Endothelial cell of umbilical vein (primary cell): ENCODE measurements around the gene ENO2. TPM values are rescaled to one million over a fixed set of nuclear protein-coding genes. Genes with fewer than 3 reads are reported as not detected.

ENCODE experiments used
- BruUV-seq: library from RNA; stranded (reverse); fragments of 400-500 nt; replicated peaks from 2 replicates; lab custom pipeline; 2021; lab: Mats Ljungman, UMichigan
- CTCF ChIA-PET: fragments of 300-600, 350-600 bp; sonication (Branson Sonifier 250); formaldehyde crosslinking; loops from one replicate; lab custom pipeline; 2021; ENCODE audit warnings: antibody characterized with exemption, inconsistent platforms; lab: Charles Lee
- POLR2A ChIA-PET: fragments of 300-600, 350-600 bp; sonication (Branson Sonifier 250); formaldehyde crosslinking; loops from one replicate; lab custom pipeline; 2021; ENCODE audit warnings: antibody characterized with exemption, inconsistent platforms; lab: Charles Lee
- DNase-seq: peaks from one replicate; pipeline ENCODE4 v3.0.0-alpha.2; 2011; ENCODE audit warnings: low read depth, low spot score
- FAIRE-seq: peaks from 2 replicates; lab custom pipeline; 2011; peaks lifted over from hg19 to GRCh38; lab: Jason Lieb, UNC
- H2AFZ ChIP-seq: 2 replicates; pipeline ENCODE4 v1.6.0; 2012; ENCODE audit warnings: low read depth, low read length, control low read depth, inconsistent platforms
- H3K27ac ChIP-seq: 2 replicates; pipeline ENCODE4 v1.5.1; 2011; ENCODE audit warnings: low read depth, mild to moderate bottlenecking, control low read depth, low read length, moderate library complexity; ENCODE audit not compliant: insufficient read depth
- H3K27me3 ChIP-seq, 2 experiments: 2 replicates each; pipeline versions ENCODE4 v1.6.0 to v1.6.1; 2011; ENCODE audit warnings: low read length in 2 of 2, mixed read lengths in 1 of 2; ENCODE audit not compliant: control insufficient read depth in 2 of 2, insufficient read depth in 2 of 2
- H3K36me3 ChIP-seq, 2 experiments: 2 replicates in 1 of 2; 3 replicates in 1 of 2; pipeline ENCODE4 v1.5.1; 2011; ENCODE audit warnings: low read length in 2 of 2, mild to moderate bottlenecking in 1 of 2, moderate library complexity in 1 of 2; ENCODE audit not compliant: control insufficient read depth in 2 of 2, insufficient read depth in 2 of 2; ENCODE audit errors: extremely low read depth in 1 of 2
- H3K4me1 ChIP-seq: 3 replicates; pipeline ENCODE4 v1.5.1; 2011; ENCODE audit warnings: mild to moderate bottlenecking, low read length; ENCODE audit not compliant: control insufficient read depth, insufficient read depth; ENCODE audit errors: extremely low read depth
- H3K4me2 ChIP-seq: 2 replicates; pipeline ENCODE4 v1.6.1; 2011; ENCODE audit warnings: low read length, control low read depth, mixed read lengths; ENCODE audit not compliant: insufficient read depth
- H3K4me3 ChIP-seq, 3 experiments: fragments of 200-600 bp in 1 of 3; sonication (generic), shearing (Covaris generic) in 1 of 3; replicated peaks in 1 of 3; 2 replicates each; pipeline ENCODE4 v1.5.1; 2011 to 2016; ENCODE audit warnings: control low read depth in 3 of 3, low read length in 3 of 3, mild to moderate bottlenecking in 2 of 3, inconsistent platforms in 1 of 3, low read depth in 1 of 3, moderate library complexity in 1 of 3; ENCODE audit not compliant: insufficient read depth in 1 of 3
- H3K79me2 ChIP-seq: 2 replicates; pipeline ENCODE4 v1.6.0; 2012; ENCODE audit warnings: low read length, inconsistent platforms; ENCODE audit not compliant: control insufficient read depth, insufficient read depth
- H3K9ac ChIP-seq: replicated peaks from 2 replicates; pipeline ENCODE3; 2011; ENCODE audit warnings: low read length, control low read depth; ENCODE audit not compliant: insufficient read depth; ENCODE audit errors: extremely low read depth
- H3K9me1 ChIP-seq: replicated peaks from 3 replicates; pipeline ENCODE4 v1.6.0; 2011; ENCODE audit warnings: mild to moderate bottlenecking, low read length; ENCODE audit not compliant: control insufficient read depth, insufficient read depth; ENCODE audit errors: extremely low read depth
- H3K9me3 ChIP-seq: replicated peaks from 2 replicates; pipeline ENCODE4 v1.5.1; 2012; ENCODE audit warnings: low read length, inconsistent platforms; ENCODE audit not compliant: control insufficient read depth, insufficient read depth
- H4K20me1 ChIP-seq: replicated peaks from 2 replicates; pipeline ENCODE3; 2011; ENCODE audit warnings: mild to moderate bottlenecking, low read length; ENCODE audit not compliant: control insufficient read depth, insufficient read depth; ENCODE audit errors: extremely low read depth
- CTCF ChIP-seq, 2 donors: IDR thresholded peaks; 1 replicate in 1 of 2; 2 replicates in 1 of 2; pipeline ENCODE4 v1.5.1; 2011; ENCODE audit warnings: low read length in 2 of 2, mild to moderate bottlenecking in 2 of 2, moderate library complexity in 2 of 2, control low read depth in 1 of 2, inconsistent platforms in 1 of 2, low read depth in 1 of 2; ENCODE audit not compliant: insufficient read depth in 1 of 2; ENCODE audit errors: extremely low read depth in 1 of 2
- EZH2 ChIP-seq: IDR thresholded peaks from 2 replicates; pipeline ENCODE4 v1.6.1; 2012; ENCODE audit warnings: borderline replicate concordance, low read depth, mild to moderate bottlenecking, moderate library complexity, low read length, inconsistent platforms; ENCODE audit not compliant: severe bottlenecking
- FOS ChIP-seq: IDR thresholded peaks from 2 replicates; pipeline ENCODE4 v1.6.1; 2011; ENCODE audit warnings: mild to moderate bottlenecking, low read length, moderate library complexity, borderline replicate concordance; ENCODE audit not compliant: insufficient read depth
- GATA2 ChIP-seq: IDR thresholded peaks from 2 replicates; pipeline ENCODE4 v1.7.0; 2011; ENCODE audit warnings: low read depth, mild to moderate bottlenecking, moderate library complexity, mixed read lengths, low read length; ENCODE audit not compliant: insufficient read length, insufficient read depth
- JUN ChIP-seq: IDR thresholded peaks from 2 replicates; pipeline ENCODE4 v1.6.1; 2011; ENCODE audit warnings: borderline replicate concordance, low read depth; ENCODE audit not compliant: insufficient read length, insufficient read depth
- MAX ChIP-seq: IDR thresholded peaks from 2 replicates; pipeline ENCODE4 v1.6.1; 2011; ENCODE audit not compliant: insufficient read depth, insufficient read length
- MYC ChIP-seq: IDR thresholded peaks from one replicate; pipeline ENCODE4 v1.6.1; 2011; ENCODE audit warnings: mild to moderate bottlenecking, low read depth, low read length
- POLR2A ChIP-seq: IDR thresholded peaks from 2 replicates; pipeline ENCODE4 v1.6.1; 2012; ENCODE audit warnings: low read depth, mild to moderate bottlenecking, control low read depth, low read length
- POLR2AphosphoS5 ChIP-seq: IDR thresholded peaks from 2 replicates; pipeline ENCODE4 v1.6.1; 2012; ENCODE audit warnings: low read depth, mild to moderate bottlenecking, control low read depth, low read length, moderate library complexity; ENCODE audit not compliant: insufficient read depth
- dilution Hi-C: fragments of 300-500 bp; cut with MboI; formaldehyde crosslinking; loops from one replicate; pipeline ENCODE4 v1.15.0; 2019; ENCODE audit warnings: low sequenced_read_pairs; ENCODE audit not compliant: extremely low pct_ligation_motif_present
- intact Hi-C: fragments of 100-400 bp; cut with micrococcal nuclease; formaldehyde crosslinking; loops from one replicate; pipeline ENCODE4 v1.10.0; 2022
- polyA plus RNA-seq, 4 experiments: library from polyadenylated mRNA; depleted of rRNA in 3 of 4; stranded (reverse) in 3 of 4; unstranded in 1 of 4; fragments of >200 nt; gene quantifications; 2 replicates each; pipeline versions ENCODE4 v1.2.1 to v1.2.3, GENCODE V29; 2011 to 2012; ENCODE audit warnings: missing spikeins in 1 of 4
- total RNA-seq: library from RNA; stranded (reverse); gene quantifications from 2 replicates; pipeline ENCODE4 v1.2.3, GENCODE V29; 2021

The ENO2 gene
- total and polyA plus RNA-seq, 2 donors (not counting 3 experiments of a cell fraction or from before 2014, with no cell fraction given) = 11.4 to 18.6 TPM

- Histone ChIP-seq H3K9ac (no peak overlapping the region), H4K20me1 (no peaks in the 10 kb centered on the region), H3K4me1 (peaks cover 7% of the 10 kb centered on the region), H3K4me3 (no peak overlapping the region), H2AFZ (no peak overlapping the region), H3K4me2 (no peak overlapping the region), H3K36me3 (no peaks in the 10 kb centered on the region), H3K79me2 (no peaks in the 10 kb centered on the region), H3K27me3 (no peaks in the 10 kb centered on the region), H3K9me3 (no peaks in the 10 kb centered on the region), H3K9me1 (no peaks in the 10 kb centered on the region), H3K27ac (no peak overlapping the region)
- FAIRE-seq (no peak), DNase-seq (no peak)
- intact Hi-C loops = no loop called here
- BruUV-seq = no TSS peak
- dilution Hi-C loops = no loop called here
- ChIA-PET POLR2A (interaction anchor here (1.1 kb wide), 1 partner anchor 41 kb away, joined by 3 read pairs; the partner anchor contains the start of genes C12orf57 and RNU7-1), CTCF (interaction anchor here (1.0 to 2.0 kb wide), 4 partner anchors 11 to 33 kb away, joined by 3 to 7 read pairs (median 6); partner anchors contain the start of gene SPSB2)
- TF ChIP-seq CTCF (IDR thresholded peaks at IDR 0.05; ENCODE audit: extremely low read depth in 1 of 2, insufficient read depth in 1 of 2, low read depth in 1 of 2, low read length in 2 of 2) (no peak), GATA2 (no peak), MYC (no peak), POLR2A (no peak), POLR2AphosphoS5 (no peak), FOS (no peak), JUN (no peak), EZH2 (no peak), MAX (no peak)
Observed at GRCh38 chr12:6902448-6902847, 11.9 kb upstream of the ENO2 start.
